ENCODE results near the gene PHACTR1.

Gene PHACTR1

DNA sequence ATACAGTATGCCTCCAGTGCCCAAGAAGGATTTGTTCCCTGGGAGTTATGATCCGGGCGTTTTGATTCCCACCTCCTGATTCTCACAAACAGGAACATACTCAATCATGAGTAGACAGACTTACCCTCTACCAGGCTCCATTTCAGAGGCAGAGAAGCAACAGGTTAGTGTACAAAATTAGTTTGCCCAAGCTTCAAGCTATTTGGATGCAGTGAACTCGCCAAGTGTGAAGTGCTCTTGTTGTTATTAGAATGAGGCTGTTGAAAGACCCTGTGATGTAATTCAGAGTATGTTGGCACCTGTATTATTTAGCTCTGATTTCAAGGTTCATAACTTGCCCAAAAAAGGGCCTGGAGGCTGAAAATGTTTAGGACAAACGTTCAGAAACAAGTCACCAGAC lies 247.0 kb downstream of the PHACTR1 start:
- in situ Hi-C loops (cut with HindIII; ENCODE audit: low sequenced_read_pairs), result no loop called here
- no peak overlapping the region for H3K4me3 ChIP-seq (ENCODE audit: low read depth, low read length)
- TF ChIP-seq, protein P1, sequence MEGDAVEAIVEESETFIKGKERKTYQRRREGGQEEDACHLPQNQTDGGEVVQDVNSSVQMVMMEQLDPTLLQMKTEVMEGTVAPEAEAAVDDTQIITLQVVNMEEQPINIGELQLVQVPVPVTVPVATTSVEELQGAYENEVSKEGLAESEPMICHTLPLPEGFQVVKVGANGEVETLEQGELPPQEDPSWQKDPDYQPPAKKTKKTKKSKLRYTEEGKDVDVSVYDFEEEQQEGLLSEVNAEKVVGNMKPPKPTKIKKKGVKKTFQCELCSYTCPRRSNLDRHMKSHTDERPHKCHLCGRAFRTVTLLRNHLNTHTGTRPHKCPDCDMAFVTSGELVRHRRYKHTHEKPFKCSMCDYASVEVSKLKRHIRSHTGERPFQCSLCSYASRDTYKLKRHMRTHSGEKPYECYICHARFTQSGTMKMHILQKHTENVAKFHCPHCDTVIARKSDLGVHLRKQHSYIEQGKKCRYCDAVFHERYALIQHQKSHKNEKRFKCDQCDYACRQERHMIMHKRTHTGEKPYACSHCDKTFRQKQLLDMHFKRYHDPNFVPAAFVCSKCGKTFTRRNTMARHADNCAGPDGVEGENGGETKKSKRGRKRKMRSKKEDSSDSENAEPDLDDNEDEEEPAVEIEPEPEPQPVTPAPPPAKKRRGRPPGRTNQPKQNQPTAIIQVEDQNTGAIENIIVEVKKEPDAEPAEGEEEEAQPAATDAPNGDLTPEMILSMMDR (IDR thresholded peaks at IDR 0.05; ENCODE audit: low read depth, low read length, missing control alignments), result no peak
- DNase-seq (ENCODE audit: low read depth), result no peak

DNA sequence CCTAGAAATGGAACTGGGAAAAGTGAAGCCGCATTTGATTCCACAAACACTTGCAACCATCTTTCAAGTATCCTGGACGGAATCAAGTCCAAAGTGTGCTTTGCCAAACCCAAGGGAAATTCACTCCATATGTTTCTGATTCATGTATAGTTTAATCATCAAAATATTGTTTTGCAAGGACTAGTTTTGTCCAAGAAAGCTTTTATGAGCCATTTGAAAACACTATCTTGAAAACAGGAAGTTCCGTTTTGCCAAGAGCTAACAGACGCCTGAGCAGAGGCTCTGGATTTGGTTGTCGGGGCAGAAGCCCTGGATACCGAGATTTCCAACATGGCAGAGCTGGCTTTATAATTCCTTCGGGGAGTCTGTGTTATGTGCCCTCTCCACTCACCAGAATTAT lies 251.1 kb downstream of the PHACTR1 start:
- no peak overlapping the region for H3K4me3 ChIP-seq (ENCODE audit: low read depth, low read length)
- DNase-seq (ENCODE audit: low read depth), result no peak
- in situ Hi-C loops (cut with HindIII; ENCODE audit: low sequenced_read_pairs), result no loop called here
- TF ChIP-seq, protein P1 (IDR thresholded peaks at IDR 0.05; ENCODE audit: low read depth, low read length, missing control alignments), result no peak

DNA sequence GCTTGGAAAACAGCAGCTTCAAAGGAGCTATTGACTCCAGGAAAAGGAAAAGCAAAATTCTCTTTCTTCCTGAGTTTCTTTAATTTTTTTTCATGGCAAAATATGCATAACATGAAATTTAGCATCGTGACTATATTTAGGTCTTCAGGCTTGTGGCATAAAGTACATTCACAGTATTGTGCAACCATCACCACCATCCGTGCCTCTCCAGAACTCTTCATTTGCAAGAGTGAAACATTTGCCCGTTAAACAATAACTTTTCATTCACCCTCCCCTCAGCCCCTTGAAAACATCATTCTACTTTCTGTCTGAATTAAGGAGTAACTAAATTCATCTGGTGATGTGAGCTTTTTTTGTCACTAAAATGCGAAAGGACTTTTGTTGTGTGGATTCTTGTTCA lies 251.7 kb downstream of the PHACTR1 start:
- H3K4me3 ChIP-seq (ENCODE audit: low read depth, low read length), result no peak overlapping the region
- in situ Hi-C loops (cut with HindIII; ENCODE audit: low sequenced_read_pairs), result no loop called here
- TF ChIP-seq, protein P1 (IDR thresholded peaks at IDR 0.05; ENCODE audit: low read depth, low read length, missing control alignments), result no peak
- DNase-seq (ENCODE audit: low read depth), result no peak

DNA sequence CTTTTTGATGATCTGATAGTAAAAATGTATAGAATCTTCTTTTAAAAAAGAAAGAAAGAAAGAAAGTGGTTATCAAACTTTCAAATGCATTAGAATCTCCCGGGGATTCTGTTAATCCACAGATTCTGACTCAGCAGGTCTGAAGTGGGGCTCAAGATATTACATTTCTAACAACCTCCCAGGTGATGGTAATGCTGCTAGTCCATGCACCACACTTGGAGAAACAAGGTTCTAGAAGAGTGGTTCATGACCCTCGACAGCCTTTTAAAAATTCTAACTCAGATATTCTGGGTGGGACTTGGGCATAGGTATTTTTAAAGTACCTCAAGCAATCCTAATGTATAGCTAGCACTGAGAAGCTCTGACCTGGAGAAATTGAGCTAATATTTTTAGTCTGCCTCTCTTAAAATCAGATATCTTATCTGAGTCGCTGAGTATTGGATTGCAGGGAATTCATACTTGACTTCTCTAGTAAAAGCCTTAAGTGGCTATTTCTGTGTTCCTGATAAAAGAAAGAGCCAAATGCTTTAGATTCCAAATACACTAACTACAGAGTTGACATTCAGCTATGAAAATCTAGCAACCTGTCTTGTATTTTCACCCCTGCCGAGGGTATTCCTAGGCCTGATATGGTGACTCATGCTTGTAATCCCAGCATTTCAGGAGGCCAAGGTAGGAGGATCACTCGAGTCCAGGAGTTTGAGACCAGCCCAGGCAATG lies 252.4 kb downstream of the PHACTR1 start:
- in situ Hi-C loops (cut with HindIII; ENCODE audit: low sequenced_read_pairs), result no loop called here
- no peak overlapping the region for H3K4me3 ChIP-seq (ENCODE audit: low read depth, low read length)
- TF ChIP-seq, protein P1 (IDR thresholded peaks at IDR 0.05; ENCODE audit: low read depth, low read length, missing control alignments), result no peak
- no peak for DNase-seq (ENCODE audit: low read depth)

DNA sequence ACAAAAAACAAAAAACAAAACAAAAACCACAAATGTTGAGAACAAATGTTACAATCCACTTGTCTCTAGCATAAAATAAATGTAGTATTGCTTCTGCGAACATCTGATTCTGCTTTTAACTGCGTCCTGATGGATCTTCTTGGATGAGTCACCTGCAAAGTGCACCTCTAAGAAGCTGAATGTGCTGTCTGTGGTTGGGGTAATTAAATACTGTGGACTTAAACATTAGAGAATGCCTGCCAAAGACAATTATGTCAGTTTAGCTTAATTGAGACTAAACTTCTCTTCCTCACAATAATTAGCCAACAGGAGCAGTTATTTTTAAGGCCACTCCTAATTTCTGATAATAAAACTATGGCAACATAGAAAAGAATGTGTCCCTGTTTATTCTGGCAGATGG lies 253.4 kb downstream of the PHACTR1 start:
- no peak overlapping the region for H3K4me3 ChIP-seq (ENCODE audit: low read depth, low read length)
- DNase-seq (ENCODE audit: low read depth), result no peak
- in situ Hi-C loops (cut with HindIII; ENCODE audit: low sequenced_read_pairs), result no loop called here
- TF ChIP-seq, protein P1 (IDR thresholded peaks at IDR 0.05; ENCODE audit: low read depth, low read length, missing control alignments), result no peak

DNA sequence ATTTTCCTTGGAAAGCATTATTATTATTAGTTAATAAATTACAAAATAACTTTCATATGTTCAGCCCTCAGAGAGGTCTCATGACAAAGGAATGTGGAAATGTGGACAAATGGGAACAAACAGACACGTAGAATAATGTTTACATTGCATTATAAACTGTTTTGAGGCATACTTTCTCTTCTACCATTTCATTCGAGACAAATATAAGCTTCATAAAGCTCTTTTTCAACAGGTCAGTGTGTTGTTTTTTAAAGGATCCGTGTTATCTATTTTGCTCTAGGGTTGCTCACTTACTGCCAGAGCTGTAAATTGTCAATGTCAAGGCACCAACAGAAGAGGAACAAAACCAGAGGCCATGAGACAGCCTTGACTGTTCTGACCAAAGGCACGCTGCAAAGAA lies 256.8 kb downstream of the PHACTR1 start:
- H3K4me3 ChIP-seq (ENCODE audit: low read depth, low read length), result no peak overlapping the region
- no peak for DNase-seq (ENCODE audit: low read depth)
- in situ Hi-C loops (cut with HindIII; ENCODE audit: low sequenced_read_pairs), result no loop called here
- TF ChIP-seq, protein P1 (IDR thresholded peaks at IDR 0.05; ENCODE audit: low read depth, low read length, missing control alignments), result no peak
